NCI-H1105 treated with DMSO at 0.1 percent for 48 hours (cell line): ENCODE measurements around the gene CCL27.

Experiments
- DNase-seq: peaks from one replicate; lab custom pipeline; 2025; lab: John Stamatoyannopoulos, UW

Gene CCL27

DNA sequence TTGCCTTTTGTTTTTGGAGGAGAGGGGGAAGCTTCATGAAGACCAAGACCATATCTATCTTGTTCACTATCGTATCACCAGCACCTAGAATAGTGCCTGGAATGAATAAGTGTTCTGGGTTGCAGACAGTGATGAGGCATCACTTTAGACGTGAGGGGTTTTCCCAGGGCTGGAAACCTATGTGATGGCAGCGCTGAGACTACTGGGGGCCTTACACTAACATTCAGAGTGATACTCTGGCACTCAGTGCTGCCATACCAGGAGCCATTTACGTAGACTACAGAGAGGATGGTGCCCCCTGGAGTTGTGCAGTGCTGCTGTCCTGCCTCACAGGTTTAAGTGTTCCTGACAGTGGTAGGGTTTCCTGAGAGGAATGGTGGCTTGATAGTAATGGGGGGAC, 21.7 kb upstream of the CCL27 start:
- no peak for DNase-seq

DNA sequence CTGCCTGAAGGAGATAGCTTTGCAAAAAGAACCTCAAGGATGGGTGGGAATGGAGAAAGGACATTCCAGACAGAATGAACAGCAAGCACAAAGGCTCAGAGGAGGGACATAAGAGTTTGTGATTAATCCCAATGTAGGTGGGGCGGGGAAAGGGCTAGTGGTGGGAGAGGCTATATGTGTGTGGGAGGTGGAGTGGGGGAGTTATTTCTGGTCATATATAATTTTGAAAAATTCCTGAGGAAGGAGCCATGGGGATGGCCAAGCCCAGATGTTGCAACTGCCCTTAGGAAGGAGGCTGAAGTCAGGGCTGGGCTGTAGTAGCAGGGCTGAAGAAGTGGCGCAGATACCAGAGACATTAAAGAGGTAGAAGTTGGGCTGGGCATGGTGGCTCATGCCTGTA, 13.4 kb upstream of the CCL27 start:
- no peak for DNase-seq

DNA sequence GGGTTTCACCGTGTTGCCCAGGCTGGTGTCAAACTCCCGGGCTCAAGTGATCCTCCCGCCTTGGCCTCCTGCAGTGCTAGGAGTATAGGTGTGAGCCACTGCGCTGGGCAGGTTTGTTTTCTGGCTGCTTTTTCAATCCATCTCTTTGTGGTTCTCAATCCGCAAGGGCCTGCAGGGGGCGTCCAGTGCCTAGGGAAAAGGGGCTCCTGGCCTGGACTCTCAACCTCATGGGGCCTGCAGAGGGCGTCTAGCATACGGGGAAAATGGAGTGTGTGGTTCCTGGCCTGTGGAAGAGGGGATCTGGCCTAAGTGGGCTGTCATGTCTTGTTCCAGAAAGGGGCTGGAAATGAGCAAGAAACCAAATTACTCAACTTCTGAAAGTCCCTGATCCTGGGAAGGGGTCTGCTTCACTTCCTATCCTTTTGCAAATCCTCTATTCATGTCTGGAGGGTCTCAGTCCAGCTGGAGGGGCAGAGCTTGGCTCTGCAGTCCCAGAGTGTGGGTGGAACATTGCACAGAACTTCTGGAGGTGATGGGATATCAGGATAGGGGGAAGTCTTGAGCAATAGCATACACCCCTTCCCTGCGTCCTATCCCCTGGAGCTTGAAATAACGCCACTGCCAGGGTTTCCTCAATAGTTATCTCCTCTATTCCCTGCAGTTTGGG, 12.7 kb upstream of the CCL27 start:
- peak; percentile 40 for DNase-seq

DNA sequence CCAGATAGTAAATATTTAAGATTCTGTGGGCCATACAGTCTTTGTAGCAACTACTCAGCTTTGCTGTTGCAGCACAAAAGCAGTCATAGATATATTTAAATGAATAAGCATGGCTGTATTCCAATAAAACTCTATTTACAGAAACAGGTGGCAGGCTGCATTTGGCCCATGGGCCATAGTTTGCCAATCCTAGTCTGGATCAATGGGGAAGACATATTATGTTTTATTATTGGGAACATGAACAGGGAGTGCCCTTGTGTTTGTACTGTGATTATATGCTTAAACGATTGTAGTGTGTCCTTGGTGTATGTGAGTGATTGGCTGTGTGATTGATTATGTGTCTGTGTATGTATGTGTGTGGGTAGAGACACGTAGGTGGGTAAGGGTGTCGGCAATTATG, 12.0 kb upstream of the CCL27 start:
- no peak for DNase-seq

DNA sequence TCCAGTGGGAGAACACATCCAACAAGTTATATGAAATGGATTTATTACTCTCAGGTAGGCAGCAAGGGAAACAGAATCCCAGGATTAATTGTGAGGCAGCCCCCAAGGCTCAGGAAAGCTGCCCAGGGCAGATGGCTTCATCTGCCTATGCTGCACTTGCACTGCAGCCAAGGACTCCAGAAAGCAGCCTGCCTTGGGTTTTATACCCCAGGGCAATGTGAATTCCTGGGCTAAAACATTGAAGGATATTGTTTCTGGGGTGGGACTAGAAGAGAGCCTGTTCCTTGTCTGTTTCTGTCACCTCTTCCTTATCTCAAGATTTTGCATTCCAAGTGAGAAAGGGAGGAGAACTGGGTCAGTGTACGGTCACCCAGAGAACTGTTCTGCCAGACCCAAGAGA, 8.8 kb upstream of the CCL27 start:
- DNase-seq, result no peak

DNA sequence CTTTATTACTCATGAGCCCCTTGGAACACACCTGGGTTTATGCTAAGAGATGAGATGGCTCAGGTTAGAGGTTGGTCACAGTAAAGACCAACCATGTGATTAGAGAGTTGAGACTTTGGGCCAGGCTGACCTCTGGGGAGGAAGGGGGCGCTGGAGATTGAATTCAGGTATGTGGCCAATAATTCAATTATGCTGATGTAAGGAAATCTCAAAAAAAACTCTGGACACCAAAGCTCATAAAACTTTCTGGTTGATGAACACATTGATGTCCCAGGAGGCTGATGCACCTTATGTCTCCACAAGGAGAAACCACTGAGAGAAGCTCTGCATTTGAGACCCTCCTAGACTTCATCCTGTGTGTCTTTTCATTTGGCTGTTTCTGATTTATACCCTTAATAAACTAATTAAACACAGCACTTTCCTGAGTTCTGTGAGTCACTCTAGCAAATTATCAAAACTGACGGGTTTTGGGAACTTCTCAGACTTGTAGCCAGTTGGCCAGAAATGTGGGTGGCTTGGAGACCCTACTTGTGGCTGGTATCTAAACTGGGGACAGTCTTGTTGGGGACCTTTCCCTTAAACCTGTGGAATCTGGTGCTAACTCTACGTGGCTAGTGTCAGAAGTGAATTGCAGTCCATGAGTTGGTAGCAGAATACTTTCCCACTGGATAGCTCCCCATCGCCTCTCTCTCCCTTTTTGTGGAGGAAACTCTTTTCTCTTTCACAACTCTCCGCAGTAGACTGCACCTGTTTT, 7.5 kb upstream of the CCL27 start:
- no peak for DNase-seq

DNA sequence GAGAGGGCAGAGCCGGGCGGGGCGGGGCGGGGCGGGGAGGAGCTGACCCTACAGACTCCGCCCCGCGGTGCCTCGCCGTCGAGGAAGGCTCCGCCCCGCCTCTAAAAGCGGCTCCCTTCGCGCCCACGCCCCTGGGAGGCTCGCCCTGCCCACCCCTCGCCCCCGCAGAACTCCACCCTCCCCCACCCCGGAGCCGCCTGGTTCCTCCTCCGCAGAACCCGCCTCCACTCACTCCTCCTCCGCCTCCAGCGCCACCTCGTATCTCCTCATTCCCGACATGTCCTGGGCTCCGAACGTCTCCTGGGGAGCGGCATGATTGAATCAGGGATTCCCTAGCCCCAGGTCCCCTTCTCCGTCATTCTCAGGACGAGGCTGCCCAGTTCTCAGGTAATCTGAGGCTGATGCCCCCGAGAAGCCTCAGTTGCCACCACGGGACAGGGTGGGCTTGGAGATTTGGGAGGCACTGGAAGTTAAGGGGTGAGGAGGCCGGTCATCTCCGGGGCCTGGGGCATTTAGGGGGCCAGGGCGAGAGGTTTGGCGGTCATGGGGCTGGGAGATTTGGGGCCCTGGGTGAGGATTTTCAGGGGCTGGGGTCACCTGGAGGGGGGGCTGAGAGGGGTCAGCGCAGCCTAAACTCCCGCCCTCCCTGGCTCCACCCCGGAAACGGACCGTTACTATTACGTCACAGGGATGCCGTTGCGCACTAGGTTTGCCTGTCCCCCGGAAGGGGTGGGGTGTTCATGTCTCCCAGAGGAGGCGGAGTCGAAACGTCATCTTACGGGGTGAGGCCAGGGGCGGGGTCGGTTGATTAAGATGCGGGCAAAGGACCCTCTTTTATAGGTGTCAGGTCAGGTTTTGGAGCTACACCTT, 3.2 kb upstream of the CCL27 start:
- DNase-seq, result peak; percentile 90

DNA sequence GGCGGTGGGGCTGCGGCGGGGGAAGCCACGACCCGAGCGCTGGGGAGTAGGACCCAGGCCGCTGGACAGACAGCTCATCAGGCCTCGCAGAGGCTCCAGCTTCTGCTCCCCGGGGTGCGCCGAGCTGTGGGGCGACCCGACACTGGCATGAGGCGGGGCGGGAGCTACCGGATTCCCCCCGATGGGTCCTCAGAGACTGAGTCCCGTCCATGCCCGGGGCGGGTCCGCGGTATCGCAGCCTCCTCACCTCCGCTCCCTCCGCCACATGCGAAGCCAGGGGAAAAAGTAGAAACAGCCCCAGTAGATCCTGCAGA, 2.6 kb upstream of the CCL27 start:
- DNase-seq, result no peak

DNA sequence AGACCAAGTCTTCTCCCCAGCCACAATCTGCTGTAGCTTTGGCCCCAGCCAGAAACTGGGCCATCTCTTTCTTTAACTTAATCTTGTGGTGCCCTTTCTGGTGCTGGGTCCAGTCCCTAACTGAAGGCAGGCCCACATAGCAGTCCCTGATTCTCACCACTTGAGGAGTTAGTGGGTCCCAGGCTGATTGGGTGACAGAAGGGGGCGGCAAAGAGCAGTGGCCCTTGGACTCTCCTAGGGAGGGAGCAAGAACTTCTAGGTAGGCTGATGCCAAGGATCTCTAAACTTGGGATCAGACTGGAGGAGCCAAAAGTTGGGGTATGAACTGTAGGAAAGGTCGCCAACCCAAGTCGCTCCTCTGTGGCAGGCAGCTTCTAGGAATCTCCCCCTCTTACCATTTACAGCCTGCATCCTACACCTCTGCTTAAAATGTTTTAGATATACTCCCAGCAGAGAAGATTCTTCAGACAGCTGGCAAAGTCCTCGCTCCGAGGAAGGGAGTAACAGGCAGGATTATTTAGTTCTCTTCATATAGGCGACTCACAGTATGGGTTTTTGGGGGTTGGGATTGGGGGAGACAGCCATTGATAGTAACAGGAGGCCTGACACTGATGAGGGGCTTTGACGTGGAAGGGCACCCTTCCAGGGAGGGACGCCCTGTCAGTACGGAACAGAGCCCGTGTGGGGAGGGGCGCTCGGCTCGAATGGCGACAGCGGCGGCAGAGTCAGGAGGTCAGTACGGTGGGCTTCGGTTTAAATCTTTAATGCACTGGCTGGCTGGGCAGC, 2.0 kb upstream of the CCL27 start:
- no peak for DNase-seq

DNA sequence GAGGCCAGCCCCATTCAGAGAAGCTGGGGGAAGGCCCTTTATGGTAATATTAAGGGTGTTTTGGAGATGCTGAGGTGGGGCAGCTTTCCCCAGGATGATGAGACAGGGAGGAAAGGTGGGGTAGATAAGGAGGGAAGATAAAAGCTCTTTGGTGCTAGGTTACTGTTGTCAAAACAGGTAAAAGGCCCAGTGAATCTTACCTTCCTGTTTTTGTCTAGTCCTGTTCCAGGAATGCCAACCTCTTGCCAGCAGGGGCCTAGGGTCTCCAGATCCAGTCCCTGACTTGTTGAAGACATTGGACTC, 797 bp upstream of the CCL27 start:
- DNase-seq, result no peak

DNA sequence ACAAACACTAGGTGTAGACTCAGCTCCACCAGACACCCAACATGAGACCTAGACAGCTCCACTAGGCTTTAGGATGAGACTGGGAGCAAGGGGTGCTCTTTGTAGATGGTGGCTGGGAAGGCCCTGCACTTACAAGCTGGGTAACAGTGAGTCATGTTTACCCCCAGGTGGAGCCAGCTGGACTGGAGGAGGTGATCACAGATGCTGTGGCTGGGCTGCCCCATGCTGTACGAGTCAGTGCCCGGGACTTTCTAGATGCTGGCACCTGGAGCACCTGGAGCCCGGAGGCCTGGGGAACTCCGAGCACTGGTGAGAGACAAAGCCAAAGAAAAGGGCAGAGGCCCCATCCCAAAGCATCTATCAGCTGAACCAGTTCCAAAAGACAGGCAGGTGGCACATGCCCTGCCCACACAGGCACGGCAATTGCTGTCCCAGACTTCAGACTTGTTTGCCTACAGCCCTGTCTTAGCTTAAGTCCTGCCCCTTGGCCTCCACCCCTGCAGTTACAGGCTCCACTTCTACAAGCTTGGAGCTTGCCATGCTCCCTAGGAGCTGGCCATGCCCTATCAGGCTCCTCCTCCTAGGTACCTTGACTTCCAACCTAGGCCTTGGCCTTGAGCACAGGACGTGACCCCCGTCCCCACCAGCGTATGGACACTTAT, 2.7 kb downstream of the CCL27 start:
- peak; percentile 4 for DNase-seq

DNA sequence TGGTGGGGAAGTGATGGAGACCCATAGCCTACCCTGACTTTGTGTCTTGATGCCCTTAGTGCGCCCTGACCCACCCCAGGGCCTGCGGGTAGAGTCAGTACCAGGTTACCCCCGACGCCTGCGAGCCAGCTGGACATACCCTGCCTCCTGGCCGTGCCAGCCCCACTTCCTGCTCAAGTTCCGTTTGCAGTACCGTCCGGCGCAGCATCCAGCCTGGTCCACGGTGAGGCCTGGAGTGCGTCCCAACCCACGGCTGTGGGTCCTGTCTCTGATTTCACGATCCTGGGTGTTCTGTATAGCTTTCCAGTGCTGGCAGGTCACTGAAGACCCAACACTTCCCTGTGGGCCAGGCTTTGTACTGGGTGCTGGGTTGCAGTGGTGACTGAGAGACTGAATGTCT, 4.0 kb downstream of the CCL27 start:
- DNase-seq, result no peak

DNA sequence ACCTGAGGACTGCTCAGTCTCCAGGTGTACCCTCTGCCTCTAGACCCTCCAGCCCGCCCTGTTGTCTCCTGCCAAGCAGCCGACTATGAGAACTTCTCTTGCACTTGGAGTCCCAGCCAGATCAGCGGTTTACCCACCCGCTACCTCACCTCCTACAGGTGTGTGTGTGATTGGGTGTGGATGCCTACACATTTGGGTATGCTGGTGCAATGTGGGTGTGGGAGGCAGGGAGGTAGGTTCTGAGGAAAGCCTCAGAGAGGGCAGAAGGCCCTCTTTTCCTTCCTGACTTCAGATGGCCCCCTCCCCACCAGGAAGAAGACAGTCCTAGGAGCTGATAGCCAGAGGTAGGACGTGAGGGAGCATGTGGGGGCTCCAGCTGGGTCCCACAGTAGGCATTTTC, 5.5 kb downstream of the CCL27 start:
- no peak for DNase-seq

DNA sequence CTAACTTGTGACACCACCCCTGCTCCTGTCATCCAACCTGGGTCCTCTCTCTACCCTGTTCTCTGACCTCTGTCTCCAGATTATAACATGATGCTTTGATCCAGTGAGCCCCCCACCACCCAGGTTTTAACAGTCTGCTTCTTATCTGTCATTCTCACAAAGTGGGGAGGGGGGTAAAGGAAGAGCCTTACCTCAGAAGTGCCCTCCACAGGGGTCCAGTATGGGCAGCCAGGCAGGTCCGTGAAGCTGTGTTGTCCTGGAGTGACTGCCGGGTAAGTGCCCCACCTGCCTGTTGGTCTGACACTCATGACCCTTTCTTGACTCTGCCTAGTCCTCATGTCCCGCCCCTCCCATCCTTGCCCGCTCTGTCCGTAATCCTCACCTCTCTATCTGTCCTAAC, 7.1 kb downstream of the CCL27 start:
- DNase-seq, result no peak

DNA sequence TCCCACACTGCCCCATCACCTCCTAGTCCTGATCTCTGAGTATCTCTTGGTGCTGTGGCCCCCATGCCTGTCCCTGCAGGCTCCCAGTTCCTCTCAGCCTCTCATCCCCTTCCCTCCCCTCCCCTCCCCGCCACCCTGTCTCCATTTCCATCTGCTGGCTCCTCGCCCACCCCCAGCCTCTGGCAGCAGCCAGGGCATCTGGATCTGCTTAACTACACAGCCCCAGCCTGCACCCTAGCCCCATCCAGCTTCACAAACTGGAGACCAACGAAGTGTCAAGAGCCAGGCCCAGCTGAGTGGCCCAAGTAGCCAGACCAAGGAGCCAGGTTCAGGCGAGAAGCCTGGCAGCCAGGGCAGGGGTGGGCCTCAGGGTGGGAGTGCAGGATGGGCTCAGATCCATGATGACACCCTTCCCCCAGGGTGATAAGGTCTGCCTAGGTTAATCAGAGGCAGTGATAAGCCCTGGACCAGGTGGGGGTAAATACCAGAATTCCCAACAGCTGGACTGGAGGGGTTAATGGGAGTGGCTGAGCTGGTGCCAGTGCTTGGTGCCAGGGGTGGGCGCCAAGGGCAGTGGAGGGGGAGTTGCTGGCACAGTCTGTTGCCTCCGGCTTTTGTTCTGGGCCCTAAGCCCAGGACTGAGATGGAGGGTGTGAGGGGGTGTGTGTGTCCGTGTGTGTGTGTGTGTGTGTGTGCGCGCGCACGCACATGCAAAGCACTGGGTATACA, 8.0 kb downstream of the CCL27 start:
- peak; percentile 76 for DNase-seq

DNA sequence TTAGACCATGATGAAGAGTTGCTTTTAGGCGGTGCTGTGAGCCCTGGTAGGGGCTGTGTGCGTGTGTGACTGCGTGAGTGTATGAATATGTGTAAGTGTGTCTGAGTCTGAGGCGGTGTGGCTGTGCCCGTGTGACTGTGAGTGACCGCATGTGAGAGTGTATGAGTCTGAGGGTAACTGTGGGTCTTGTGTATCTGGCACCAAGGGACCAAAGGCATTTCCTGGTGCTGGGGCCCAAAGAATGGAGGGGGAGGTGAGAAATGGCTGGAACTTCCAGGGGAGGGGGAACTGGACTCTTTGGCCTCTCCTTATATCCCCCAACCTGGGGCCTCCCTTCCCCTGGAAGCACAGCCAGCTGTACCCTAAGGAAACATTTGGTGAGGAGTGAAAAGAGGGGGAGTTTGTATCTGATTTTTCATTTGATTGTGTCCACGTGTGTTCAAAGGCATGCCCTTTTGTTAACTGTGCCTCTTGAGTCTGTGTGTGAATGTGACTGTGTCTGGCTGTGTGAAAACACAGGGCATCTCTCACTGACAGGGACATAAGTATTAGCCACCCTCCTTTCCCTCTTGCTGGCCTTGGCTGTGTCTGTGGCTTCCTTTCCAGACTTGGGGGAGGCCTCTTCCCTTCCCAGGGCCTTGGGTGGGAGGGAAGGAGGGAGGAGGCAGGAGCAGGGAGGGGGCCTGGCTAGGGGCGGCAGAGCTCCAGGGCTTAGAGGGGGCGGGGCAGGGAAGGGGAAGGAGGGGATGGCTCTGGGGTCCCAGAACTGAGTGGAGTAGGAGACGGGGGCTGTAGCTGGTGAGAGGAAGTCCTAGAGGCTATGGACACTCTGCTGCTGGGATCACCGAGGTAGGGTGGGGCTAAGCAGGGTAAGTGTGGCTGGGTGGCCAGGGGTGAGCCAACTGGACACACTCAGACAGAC, 9.0 kb downstream of the CCL27 start:
- no peak for DNase-seq

DNA sequence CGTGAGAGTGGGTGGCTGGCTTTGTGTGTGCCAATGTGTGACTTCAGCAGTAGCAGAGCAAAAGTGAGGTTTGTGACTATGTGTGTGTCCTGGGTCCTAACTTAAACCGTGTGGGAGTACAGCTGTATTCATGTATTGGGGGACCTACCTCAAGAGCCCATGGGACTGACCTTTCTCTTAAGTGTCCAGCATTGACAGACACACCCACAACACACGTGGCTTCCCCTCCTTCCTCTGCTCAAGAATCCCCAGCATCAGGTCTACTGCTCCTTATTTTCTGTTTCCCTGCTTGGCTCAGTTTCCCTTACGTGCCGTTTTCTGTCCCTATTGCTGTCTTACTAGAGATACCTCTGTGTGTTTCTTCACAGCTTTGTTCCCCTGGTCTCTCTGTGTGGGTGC, 9.9 kb downstream of the CCL27 start:
- no peak for DNase-seq

DNA sequence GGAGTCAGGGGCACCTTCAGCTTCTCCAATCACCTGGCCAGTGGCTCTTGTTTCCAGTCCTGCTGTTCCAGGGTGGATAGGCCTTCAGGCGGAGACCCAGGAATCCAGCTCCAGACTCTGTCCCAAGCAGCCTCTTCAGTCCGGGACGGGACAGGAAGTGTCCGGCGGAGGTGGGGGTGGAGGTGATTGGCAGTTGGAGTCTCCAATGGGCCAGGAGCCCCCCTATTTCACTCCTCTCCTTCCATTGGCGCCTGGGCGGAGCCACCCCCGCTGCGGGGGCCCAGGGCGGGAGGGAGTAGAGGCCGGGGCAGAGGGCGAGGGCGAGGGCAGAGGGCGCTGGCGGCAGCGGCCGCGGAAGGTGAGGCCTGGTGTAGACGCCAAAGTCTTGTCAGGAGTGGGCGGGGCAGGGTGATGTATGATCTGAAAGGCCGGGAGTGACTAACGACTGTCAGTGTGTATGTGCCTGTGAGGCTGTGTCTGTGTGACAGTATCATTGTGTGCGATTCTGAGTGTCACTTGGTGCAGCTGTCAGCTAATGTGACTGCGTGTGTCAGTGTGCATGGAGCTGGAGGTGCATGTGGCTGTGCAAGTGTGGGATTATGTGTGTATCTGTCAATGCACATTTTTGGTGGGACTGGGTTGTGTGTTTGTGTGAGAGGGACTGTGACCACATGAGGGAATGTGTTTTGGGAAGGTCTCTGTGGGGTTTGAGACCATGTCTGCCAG, 10.4 kb downstream of the CCL27 start, which contains the start of gene IL11RA:
IL11RA (plus strand) TSS at position 310 of the 726 bp plus-strand sequence. CDS start 3,033 bp downstream, outside the sequence.
- peak; percentile 35 for DNase-seq

DNA sequence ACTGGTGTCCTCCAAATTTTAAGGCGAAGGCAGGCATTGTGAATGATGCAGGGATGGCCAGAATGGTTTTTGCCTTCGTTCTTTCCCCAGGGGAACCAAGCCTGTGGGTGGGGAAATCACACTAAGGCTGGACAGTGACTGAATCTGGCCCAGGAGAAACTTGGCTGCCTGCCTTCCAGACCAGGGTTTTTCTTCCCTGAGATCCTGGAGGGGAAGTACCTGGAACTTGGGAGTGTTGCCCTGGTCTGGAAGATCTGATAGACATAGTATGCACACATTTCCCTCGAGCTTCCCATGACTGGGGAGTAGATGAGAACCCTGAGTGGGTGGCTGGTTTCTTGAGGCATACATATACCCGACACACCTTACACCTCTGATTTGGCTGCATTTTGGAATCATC, 11.1 kb downstream of the CCL27 start:
- DNase-seq, result no peak
